Brain pericyte (primary cell): Measurements from ENCODE around the gene LKAAEAR1.
"Not testable (repeated sequence)": the region's sequence is repeated elsewhere in the genome, so short reads cannot be mapped to it uniquely, and the experiment has no call there.

Experiments
- DNase-seq: peaks from one replicate; pipeline ENCODE4 v3.0.0-alpha.2; 2012; ENCODE audit warnings: low read depth, low spot score

The LKAAEAR1 gene

DNA sequence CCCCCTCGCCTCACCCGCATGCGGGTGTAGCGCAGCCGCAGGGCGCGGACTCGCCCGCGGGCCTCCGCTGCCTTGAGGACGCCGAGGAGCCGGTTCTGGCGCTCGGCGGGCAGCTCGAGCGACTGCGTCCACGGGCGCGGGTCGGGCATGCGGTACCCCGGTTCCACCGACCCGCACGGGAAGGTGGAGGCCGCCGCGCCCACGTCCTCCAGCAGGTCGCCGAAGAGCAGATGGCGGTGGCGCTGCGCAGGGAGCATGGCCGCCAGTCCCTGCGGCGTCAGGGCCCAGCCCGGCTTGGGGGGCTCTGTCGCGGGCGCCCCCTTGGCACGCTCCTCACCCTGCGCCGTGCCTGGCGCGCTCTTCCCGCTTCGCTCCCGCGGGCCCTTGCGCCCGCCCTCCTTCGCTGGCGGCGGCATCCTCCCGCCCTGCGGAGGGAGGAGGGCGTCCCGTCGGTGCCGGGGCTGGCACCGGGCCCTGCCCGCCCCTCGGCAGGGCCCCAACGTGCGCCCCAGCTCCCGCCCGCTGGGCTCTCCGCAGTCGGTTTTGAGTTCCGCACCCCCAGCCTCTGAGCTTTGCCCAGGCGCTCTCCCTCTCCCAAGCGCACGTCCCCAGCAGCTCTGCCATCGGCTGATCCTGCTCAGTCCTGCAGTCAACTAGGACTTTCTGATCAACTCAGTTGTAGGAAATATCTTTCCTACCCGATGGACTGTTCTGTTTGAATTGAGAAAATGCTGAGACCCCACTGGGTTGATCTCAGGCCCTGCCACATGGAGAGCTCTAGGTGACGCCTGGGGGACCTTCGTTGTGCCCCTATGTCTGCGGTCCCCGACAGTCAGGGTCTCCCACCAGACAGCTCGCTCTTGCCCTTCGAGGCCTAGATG lies at the start of gene LKAAEAR1:
Gene LKAAEAR1, minus strand, starts transcription at position 595 of the 881 bp plus-strand sequence. Its CDS starts 179 bp downstream, at position 416.
- no peak for DNase-seq

GRCh38 chr20:64131406-64131805 lies 47.2 kb upstream of the LKAAEAR1 start:
- no peak for DNase-seq

GRCh38 chr20:64130876-64131275 lies 46.7 kb upstream of the LKAAEAR1 start:
- no peak for DNase-seq

DNA sequence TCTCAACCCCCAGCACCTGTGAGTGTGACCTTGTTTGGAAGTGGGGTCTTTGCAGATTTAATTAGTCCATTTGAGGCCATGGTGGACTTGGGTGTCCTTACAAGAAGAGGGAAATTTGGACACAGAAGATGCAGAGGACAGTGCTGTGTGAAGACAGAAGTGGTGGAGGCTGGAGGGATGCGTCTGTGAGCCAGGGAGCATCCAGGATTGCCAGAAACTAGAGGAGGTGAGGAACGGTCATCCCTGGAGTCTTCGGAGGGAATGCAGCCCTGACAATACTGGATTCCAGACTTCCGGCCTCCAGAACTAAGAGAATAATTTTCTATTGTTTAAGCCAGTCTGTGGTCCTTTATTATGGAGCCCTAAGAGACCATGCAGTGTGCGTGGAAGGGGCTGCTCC lies 46.1 kb upstream of the LKAAEAR1 start:
- DNase-seq = no peak

DNA sequence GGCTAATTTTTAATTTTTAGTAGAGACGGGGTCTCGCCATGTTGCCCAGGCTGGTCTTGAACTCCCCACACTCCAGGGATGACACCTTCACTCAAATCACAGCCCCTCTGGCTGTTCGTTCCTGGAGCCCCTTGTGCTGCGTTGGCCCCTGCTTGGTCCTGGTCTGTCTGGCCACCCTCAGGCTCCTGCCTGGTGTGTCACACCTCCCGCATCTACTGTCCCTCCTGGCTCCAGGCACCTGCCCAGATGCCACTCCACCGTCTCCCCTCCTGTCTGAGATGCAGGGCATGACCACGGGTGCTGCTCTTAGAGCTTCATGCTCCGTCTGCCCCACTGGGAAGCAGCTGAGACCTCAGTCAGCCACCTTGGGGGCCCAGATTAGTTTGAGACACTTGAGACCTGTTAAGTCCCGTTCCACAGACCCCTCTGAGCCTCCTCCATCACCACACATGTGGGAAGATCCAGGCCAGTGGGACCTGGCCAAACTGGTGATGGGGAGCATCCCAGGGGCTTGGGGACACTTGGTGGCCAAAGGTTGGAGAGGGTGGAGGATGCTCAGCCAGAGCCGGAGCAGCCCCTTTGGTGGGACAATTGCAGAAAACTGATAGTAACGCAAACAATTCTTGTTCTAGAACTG lies 45.1 kb upstream of the LKAAEAR1 start:
- no peak for DNase-seq

GRCh38 chr20:64123517-64123916 lies 39.3 kb upstream of the LKAAEAR1 start:
- DNase-seq = not testable (repeated sequence)

GRCh38 chr20:64122927-64123326 lies 38.7 kb upstream of the LKAAEAR1 start:
- DNase-seq = not testable (repeated sequence)

DNA sequence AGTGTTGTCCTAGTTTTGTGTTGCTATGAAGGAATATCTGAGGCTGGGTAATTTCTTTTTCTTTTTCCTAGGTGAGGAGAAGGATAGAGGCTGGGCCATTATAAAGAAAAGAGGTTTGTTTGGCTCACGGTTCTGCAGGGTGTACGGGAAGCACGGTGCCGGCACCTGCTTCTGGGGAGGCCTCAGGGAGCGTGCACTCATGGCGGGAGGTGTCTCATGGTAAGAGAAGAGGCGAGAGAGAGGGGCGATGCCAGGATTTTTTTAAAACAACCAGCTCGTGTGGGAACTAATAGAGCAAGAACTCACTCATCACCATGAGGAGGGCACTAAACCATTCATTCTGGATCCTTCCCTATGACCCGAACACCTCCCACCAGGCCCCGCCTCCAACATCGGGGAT lies 37.4 kb upstream of the LKAAEAR1 start:
- no peak for DNase-seq

DNA sequence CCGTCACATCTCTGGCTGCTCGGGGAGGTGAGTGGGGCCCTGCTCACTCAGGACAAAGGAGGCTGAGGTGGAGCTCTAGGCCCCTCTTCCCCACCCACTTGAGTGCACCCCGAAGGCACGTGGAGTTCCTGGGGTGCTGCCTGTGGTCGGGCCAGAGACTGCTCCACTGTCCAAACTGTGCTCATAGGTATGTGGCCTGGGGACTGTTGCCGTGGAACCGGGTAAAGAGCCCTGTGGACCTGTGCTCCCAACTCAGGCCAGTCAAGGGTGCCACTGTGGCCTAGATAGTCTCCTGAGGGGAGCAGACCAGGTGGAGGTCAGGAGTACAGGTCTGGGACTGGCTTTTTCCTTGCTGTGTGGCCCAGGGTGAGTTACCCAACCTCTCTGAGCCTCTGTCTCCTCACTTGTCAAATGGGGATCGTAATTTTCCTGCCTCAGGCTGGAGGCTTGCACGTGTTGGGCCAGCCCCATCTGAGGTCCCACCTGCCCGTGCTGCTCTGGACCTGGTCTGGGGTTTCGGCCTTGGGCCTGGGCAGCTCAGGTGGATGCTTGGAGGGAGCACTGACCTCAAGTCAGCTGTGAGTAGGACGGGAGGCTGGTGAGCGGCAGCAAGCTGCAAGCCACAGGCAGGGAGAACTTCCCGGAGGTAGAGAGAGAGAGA lies 35.6 kb upstream of the LKAAEAR1 start:
- no peak for DNase-seq

DNA sequence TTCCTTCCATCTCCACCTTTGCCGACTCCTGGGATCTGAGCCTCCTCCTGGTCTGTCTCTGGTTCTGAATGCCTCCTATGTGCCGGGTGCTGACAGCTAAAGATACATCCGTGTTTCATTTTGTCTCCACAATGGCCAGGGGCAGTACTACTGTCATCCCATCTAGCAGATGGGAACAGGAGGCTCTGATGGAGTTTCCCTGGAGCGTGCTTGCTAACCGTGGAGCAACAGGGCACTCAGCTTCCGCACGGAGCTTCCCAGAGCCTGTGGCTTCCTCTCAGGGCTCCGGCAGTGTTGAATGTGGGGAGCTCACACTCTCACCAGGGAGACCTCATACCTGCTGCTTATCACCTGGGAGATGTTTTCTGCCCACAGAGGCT lies 35.1 kb upstream of the LKAAEAR1 start:
- no peak for DNase-seq

DNA sequence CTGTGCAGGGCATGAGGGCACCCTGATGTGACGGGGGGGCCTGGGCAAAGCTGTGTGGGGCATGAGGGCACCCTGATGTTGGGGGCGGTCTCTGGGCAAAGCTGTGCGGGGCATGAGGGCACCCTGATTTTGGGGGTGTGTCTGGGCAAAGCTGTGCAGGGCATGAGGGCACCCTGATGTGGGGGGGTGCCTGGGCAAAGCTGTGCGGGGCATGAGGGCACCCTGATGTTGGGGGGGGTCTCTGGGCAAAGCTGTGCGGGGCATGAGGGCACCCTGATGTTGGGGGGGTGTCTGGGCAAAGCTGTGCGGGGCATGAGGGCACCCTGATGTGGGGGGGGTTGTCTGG lies 33.2 kb upstream of the LKAAEAR1 start:
- not testable (repeated sequence) for DNase-seq

DNA sequence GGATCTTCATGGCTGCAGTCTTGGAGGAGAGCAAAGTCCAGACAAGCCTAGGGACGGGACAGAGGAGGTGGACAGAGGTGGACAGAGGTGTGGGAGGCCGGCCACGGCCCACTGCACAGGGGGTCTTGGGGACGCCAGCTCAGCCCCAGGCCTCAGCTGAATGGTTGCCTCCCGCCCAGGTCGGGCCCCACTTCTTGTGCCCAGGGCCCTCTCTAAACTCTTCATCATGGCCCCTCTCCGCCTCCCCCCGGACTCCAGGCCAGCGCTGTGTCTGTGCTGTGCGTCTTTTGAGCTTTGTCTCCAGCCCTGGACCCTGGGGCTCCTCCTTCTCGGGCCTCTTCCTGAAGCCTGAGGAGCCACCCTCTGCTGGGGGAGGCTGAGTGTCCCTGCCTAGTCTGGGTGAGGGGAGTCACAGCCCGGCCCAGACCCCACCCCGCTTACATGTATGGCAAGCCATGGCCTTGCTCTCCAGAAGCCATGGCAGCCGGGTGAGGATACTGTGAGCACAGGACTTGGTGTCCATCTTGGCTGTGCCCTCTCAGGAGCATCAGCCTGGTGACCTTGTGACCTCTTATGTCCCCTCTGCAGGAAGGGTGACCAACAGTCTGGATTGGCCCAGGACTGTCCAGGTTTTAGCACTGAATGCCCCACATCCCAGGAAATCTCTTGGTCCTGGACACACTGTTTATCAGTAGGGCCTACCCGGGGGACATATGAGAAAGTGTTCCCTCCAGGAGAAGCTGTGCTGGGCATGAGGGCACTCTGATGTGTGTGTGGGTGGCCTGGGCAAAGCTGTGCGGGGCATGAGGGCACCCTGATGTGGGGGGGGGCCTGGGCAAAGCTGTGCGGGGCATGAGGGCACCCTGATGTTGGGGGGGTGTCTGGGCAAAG lies 32.6 kb upstream of the LKAAEAR1 start:
- DNase-seq = no peak

- no peak for DNase-seq
Observed at GRCh38 chr20:64116016-64116415, 31.8 kb upstream of the LKAAEAR1 start.

DNA sequence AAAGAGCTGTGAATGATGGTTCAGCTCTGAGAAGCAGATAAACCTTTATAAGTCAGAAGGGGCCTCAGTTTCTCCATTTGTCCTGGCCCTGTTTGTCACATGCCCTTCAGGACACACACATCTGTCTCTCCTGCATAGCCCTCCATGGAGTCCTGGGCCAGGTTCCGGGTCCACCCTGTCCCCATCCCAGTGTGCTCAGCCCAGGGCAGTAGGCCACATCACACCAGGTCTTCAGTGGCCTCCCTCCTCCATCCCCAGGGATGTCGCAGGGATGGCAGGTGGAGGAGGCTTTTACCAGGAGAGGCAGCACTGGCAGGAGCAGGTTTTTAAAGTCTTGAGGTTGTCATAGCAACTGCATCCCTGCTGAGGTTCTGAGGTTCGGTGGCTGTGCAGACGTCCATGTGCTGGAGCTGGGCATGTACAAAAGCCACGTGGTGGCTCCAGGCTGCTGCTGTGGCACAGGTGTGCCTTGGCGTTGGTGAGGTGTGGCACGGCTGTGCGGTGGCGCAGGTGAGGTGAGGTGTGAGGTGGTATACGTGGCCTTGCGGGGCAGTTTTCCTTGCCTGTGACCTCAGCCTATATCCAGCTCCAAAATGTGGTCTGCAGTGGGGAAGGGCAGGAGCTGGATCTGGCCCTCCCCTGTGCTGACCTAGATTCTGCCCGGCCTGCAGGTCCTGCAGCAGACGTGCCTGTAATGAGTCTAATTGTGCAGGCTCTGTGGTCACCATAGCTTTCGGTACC lies 31.1 kb upstream of the LKAAEAR1 start:
- no peak for DNase-seq

DNA sequence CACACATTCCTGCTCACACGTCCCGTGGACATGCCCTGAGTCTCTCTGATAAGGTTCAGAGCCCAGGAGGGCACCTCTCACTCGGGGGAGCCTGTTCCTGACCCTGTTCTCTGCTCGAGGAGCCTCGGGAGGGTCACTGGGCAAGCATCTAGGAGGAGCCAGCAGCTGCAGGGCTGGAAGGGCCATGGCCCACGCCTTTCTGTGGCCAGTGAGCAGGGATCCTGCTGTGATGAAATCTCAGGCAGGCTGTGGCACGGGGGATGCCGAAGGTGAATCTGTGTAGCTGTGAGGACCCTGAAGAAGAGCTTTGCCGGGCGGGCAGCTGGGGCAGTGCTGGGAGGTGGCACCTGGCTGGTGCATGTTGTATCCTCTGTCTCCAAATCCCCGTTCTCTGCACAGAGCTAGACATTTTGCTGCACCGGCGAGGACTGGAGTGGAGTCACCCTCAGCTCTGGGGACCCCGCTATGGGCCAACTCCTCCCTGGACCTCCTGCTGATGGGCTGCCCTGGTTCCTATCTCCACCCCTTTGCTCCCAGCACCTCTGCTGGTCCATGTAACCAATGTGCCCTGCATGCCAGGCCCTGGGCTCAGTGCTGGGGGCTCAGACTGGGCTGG lies 30.3 kb upstream of the LKAAEAR1 start:
- DNase-seq = no peak

GRCh38 chr20:64113796-64114355 lies 29.7 kb upstream of the LKAAEAR1 start:
- DNase-seq = no peak

GRCh38 chr20:64113444-64113775 lies 29.2 kb upstream of the LKAAEAR1 start:
- no peak for DNase-seq

GRCh38 chr20:64112691-64113443 lies 28.7 kb upstream of the LKAAEAR1 start:
- DNase-seq = no peak

DNA sequence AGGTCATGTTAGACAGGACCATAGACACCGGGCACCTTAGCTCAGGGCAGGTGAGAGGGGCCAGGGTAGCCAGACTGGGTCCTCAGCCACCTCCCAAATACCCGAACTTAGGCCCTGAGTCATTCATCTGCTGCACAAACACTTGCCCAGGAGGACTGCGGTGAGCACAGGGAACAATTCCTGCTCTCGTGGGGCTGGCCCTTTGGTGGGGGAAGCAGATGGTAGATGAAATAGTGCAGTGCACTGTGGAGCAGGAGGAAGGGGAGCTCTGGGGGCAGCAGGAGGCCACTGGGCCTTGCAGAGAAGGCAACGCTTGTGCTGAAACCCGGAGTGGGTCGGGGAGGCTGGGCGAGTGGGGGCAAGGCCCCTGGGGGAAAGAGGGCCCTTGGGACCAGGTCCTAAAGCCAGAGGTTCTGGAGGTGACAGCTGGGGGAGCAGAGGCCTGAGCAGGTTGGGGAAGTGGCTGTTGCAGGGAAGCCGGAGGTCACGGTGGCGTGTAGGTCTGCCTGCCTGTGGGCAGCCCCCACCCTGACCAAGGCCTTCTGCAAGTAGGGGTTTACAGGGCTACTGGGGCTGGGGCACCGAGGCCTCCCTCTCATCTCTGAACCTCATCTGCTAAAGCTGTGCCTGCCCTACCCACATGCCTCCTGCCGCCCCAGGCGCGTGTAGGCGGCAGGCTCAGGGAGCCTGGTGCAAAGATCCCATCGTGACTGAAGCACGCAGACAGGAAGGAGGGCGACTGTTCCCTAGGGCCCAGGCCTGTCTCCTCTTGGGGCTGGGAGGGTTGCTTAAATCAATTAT lies 27.8 kb upstream of the LKAAEAR1 start:
- DNase-seq = no peak
